Adipocyte (in vitro differentiated cells): ENCODE data around the gene CTCF.
"Not testable (repeated sequence)": the region's sequence is repeated elsewhere in the genome, so short reads cannot be mapped to it uniquely, and the experiment has no call there.

ENCODE experiments used
- DNase-seq: peaks from one replicate; pipeline ENCODE4 v3.0.0-alpha.2; 2015; ENCODE audit warnings: low read depth
- H3K27me3 ChIP-seq: replicated peaks from 2 replicates; pipeline ENCODE4 v1.7.0; 2013; ENCODE audit warnings: mild to moderate bottlenecking, low read length, moderate library complexity; ENCODE audit not compliant: control insufficient read depth, insufficient read depth
- H3K36me3 ChIP-seq: 2 replicates; pipeline ENCODE4 v1.7.0; 2013; ENCODE audit warnings: low read length, mild to moderate bottlenecking, moderate library complexity; ENCODE audit not compliant: control insufficient read depth, insufficient read depth, severe bottlenecking
- H3K4me1 ChIP-seq: 2 replicates; pipeline ENCODE4 v1.7.0; 2013; ENCODE audit warnings: mild to moderate bottlenecking, low read length, moderate library complexity; ENCODE audit not compliant: control insufficient read depth, insufficient read depth
- H3K4me3 ChIP-seq: 2 replicates; pipeline ENCODE4 v1.7.0; 2013; ENCODE audit warnings: mild to moderate bottlenecking, low read length, moderate library complexity
- H3K9ac ChIP-seq: 2 replicates; pipeline ENCODE4 v1.7.0; 2013; ENCODE audit warnings: mild to moderate bottlenecking, low read length, moderate library complexity
- H3K9me3 ChIP-seq: 2 replicates; pipeline ENCODE4 v1.7.0; 2013; ENCODE audit warnings: mild to moderate bottlenecking, low read length, moderate library complexity; ENCODE audit not compliant: control insufficient read depth

Gene CTCF

GRCh38 chr16:67562526-67562917 lies at the start of gene CTCF:
Gene CTCF (plus strand): TSS chr16:67562526. CDS start chr16:67610833, 48,307 bp downstream.
- Histone ChIP-seq H3K36me3 (no peaks in the 10 kb centered on the region), H3K9ac (peak within 1 kb of the TSS; percentile 98), H3K27me3 (no peaks in the 10 kb centered on the region), H3K4me1 (peaks cover 18% of the 10 kb centered on the region), H3K4me3 (peak within 1 kb of the TSS; percentile 93), H3K9me3 (no peaks in the 10 kb centered on the region)
- DNase-seq, result peak; percentile 94

GRCh38 chr16:67513892-67514291 lies 48.4 kb upstream of the CTCF start:
- H3K4me3 ChIP-seq, H3K27me3 ChIP-seq, H3K4me1 ChIP-seq, H3K36me3 ChIP-seq, H3K9ac ChIP-seq, DNase-seq, H3K9me3 ChIP-seq: not testable (repeated sequence)

GRCh38 chr16:67514382-67514828 lies 47.9 kb upstream of the CTCF start:
- Histone ChIP-seq H3K4me1 (peaks cover 7% of the 10 kb centered on the region), H3K9me3 (no peaks in the 10 kb centered on the region), H3K9ac (no peak overlapping the region), H3K36me3 (no peaks in the 10 kb centered on the region), H3K27me3 (no peaks in the 10 kb centered on the region), H3K4me3 (no peak overlapping the region)
- DNase-seq, result peak; percentile 95

- H3K27me3 ChIP-seq, result no peaks in the 10 kb centered on the region
- H3K9ac ChIP-seq, result peak overlapping the region; percentile 51
- peak; percentile 58 for DNase-seq
Observed at GRCh38 chr16:67516296-67517154, 45.8 kb upstream of the CTCF start.

GRCh38 chr16:67517155-67517445 lies 45.2 kb upstream of the CTCF start:
- H3K9me3 ChIP-seq, result no peaks in the 10 kb centered on the region
- no peaks in the 10 kb centered on the region for H3K27me3 ChIP-seq
- H3K4me3 ChIP-seq, result no peak overlapping the region
- H3K9ac ChIP-seq, result no peak overlapping the region
- no peak for DNase-seq
- H3K4me1 ChIP-seq, result peaks cover 11% of the 10 kb centered on the region
- no peaks in the 10 kb centered on the region for H3K36me3 ChIP-seq

More at GRCh38 chr16:67516296-67517154, 45.8 kb upstream of the CTCF start:
- no peaks in the 10 kb centered on the region for H3K36me3 ChIP-seq
- H3K4me3 ChIP-seq, result no peak overlapping the region
- no peaks in the 10 kb centered on the region for H3K9me3 ChIP-seq
- peaks cover 7% of the 10 kb centered on the region for H3K4me1 ChIP-seq

GRCh38 chr16:67517661-67518423 lies 44.5 kb upstream of the CTCF start:
- no peak for DNase-seq
- Histone ChIP-seq H3K4me1 (peaks cover 11% of the 10 kb centered on the region), H3K9me3 (no peaks in the 10 kb centered on the region), H3K9ac (no peak overlapping the region), H3K27me3 (no peaks in the 10 kb centered on the region), H3K36me3 (no peaks in the 10 kb centered on the region), H3K4me3 (no peak overlapping the region)

GRCh38 chr16:67518676-67519075 lies 43.6 kb upstream of the CTCF start:
- DNase-seq, result no peak
- Histone ChIP-seq H3K4me1 (peaks cover 11% of the 10 kb centered on the region), H3K36me3 (no peaks in the 10 kb centered on the region), H3K4me3 (no peak overlapping the region), H3K27me3 (no peaks in the 10 kb centered on the region), H3K9ac (no peak overlapping the region), H3K9me3 (no peaks in the 10 kb centered on the region)

- no peak for DNase-seq
- H3K27me3 ChIP-seq, result no peaks in the 10 kb centered on the region
- H3K4me3 ChIP-seq, result no peak overlapping the region
- peaks cover 11% of the 10 kb centered on the region for H3K4me1 ChIP-seq
- no peak overlapping the region for H3K9ac ChIP-seq
- H3K36me3 ChIP-seq, result no peaks in the 10 kb centered on the region
- H3K9me3 ChIP-seq, result no peaks in the 10 kb centered on the region
Observed at GRCh38 chr16:67519242-67519641, 43.1 kb upstream of the CTCF start.

GRCh38 chr16:67521095-67521804 lies 41.1 kb upstream of the CTCF start:
- no peaks in the 10 kb centered on the region for H3K9me3 ChIP-seq
- H3K9ac ChIP-seq, result peak overlapping the region; percentile 76
- H3K36me3 ChIP-seq, result no peaks in the 10 kb centered on the region
- peaks cover 11% of the 10 kb centered on the region for H3K4me1 ChIP-seq
- H3K27me3 ChIP-seq, result no peaks in the 10 kb centered on the region
- DNase-seq, result peak; percentile 99
- peak overlapping the region; percentile 77 for H3K4me3 ChIP-seq

GRCh38 chr16:67525176-67525860 lies 37.0 kb upstream of the CTCF start:
- peak overlapping the region; percentile 0 for H3K9ac ChIP-seq
- no peaks in the 10 kb centered on the region for H3K36me3 ChIP-seq
- H3K27me3 ChIP-seq, result no peaks in the 10 kb centered on the region
- DNase-seq, result no peak
- no peak overlapping the region for H3K4me3 ChIP-seq
- peaks cover 9% of the 10 kb centered on the region for H3K4me1 ChIP-seq
- no peaks in the 10 kb centered on the region for H3K9me3 ChIP-seq
